ENCODE results near the gene SNAPC3.

DNA sequence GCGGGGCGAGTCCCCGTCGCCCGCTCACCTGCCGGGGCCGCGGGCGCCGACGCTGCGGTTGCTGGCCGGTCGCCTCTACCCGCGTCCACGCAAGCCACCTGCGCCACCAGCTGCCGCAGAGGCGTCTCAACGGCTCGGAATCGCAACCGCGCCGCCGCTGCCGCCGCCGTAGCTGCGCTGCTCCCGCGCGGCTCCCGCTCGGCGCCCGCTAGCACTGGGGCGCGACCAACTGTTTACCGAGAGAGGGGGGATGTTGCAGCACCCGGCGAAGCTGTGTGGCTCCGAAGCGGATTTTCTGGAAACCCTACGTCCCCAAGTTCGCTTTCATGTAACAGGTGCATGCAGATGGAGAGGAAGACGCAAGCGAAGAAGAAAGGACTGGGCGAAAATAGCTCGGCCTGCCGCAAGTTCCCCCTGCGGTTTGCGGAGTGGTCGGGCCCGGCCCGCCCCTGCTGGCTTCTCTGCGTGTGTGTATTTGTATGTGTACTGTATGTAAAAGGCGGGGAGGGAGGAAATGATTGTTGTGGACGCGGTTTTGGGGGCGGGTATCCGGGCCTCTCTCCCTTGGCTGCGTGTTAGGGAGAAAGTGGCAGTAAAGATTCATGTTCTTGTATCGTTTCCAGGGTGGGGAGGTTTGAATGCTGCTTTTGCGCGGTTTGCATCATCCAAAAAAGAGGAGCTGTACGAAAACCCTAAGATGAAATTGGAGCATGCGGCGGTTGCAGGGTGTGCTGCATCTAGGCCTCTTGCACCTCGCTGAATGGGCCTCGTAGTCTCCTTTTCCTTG lies 88.3 kb downstream of the SNAPC3 start, which contains the start of gene PSIP1:
- TF ChIP-seq, protein P1, sequence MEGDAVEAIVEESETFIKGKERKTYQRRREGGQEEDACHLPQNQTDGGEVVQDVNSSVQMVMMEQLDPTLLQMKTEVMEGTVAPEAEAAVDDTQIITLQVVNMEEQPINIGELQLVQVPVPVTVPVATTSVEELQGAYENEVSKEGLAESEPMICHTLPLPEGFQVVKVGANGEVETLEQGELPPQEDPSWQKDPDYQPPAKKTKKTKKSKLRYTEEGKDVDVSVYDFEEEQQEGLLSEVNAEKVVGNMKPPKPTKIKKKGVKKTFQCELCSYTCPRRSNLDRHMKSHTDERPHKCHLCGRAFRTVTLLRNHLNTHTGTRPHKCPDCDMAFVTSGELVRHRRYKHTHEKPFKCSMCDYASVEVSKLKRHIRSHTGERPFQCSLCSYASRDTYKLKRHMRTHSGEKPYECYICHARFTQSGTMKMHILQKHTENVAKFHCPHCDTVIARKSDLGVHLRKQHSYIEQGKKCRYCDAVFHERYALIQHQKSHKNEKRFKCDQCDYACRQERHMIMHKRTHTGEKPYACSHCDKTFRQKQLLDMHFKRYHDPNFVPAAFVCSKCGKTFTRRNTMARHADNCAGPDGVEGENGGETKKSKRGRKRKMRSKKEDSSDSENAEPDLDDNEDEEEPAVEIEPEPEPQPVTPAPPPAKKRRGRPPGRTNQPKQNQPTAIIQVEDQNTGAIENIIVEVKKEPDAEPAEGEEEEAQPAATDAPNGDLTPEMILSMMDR (IDR thresholded peaks at IDR 0.05), result peak in 5 of 6 experiments; percentile 27 to 62 (median 51)
- TF ChIP-seq POLR2AphosphoS5 (IDR thresholded peaks at IDR 0.05), result peak; percentile 53 to 75

Data from upper lobe of left lung (tissue), 4 donors.